Measurements from ENCODE around the gene METTL27.

- TF ChIP-seq CTCF (IDR thresholded peaks at IDR 0.05) = no peak
- TF ChIP-seq POLR2A (IDR thresholded peaks at IDR 0.05) = no peak
These were observed 46.6 kb upstream of the METTL27 start for GRCh38 chr7:73888959-73889358.

Data from stomach (tissue), 4 donors.